Neural progenitor cell (in vitro differentiated cells): Measurements from ENCODE around the gene NPTXR. TPM values are rescaled to one million over a fixed set of nuclear protein-coding genes. Genes with fewer than 3 reads are reported as not detected.

ENCODE experiments used
- DNase-seq: peaks from one replicate; pipeline ENCODE4 v3.0.0-alpha.2; 2016; ENCODE audit warnings: low spot score
- H2AFZ ChIP-seq: fragments of 200-600 bp; sonication (generic); replicated peaks from 2 replicates; pipeline ENCODE4 v1.6.1; 2016; ENCODE audit warnings: antibody characterized with exemption
- H3F3A ChIP-seq: fragments of 200-600 bp; sonication (generic); 2 replicates; pipeline ENCODE4 v1.6.1; 2016; ENCODE audit warnings: antibody characterized with exemption, low read depth
- H3K27ac ChIP-seq: fragments of 200-600 bp; sonication (generic); 2 replicates; pipeline ENCODE4 v1.5.1; 2016; ENCODE audit warnings: mild to moderate bottlenecking
- H3K27me3 ChIP-seq: fragments of 200-600 bp; sonication (generic); 2 replicates; pipeline ENCODE4 v1.6.1; 2016; ENCODE audit warnings: mild to moderate bottlenecking, moderate library complexity
- H3K36me3 ChIP-seq: fragments of 200-600 bp; sonication (generic); 2 replicates; pipeline ENCODE4 v1.5.1; 2016
- H3K4me1 ChIP-seq: fragments of 200-600 bp; sonication (generic); 2 replicates; pipeline ENCODE4 v1.6.1; 2016; ENCODE audit warnings: mixed run types
- H3K4me2 ChIP-seq: fragments of 200-600 bp; sonication (generic); 2 replicates; pipeline ENCODE4 v1.6.1; 2016
- H3K4me3 ChIP-seq: fragments of 200-600 bp; sonication (generic); 2 replicates; pipeline ENCODE4 v1.5.1; 2016
- H3K79me2 ChIP-seq: fragments of 200-600 bp; sonication (generic); 2 replicates; pipeline ENCODE4 v1.6.1; 2016; ENCODE audit warnings: low read depth
- H3K9ac ChIP-seq: fragments of 200-600 bp; sonication (generic); 2 replicates; pipeline ENCODE4 v1.6.1; 2016
- H3K9me3 ChIP-seq: fragments of 200-600 bp; sonication (generic); 2 replicates; pipeline ENCODE4 v1.5.1; 2016; ENCODE audit warnings: low read depth
- H4K20me1 ChIP-seq: fragments of 200-600 bp; sonication (generic); 2 replicates; pipeline ENCODE4 v1.6.1; 2016; ENCODE audit warnings: low read depth
- H3K27ac Mint-ChIP-seq: 3 replicates; pipeline ENCODE4 v1.8.0; 2021; ENCODE audit warnings: mixed read lengths
- H3K27me3 Mint-ChIP-seq: 2 replicates; pipeline ENCODE4 v1.8.0; 2022; ENCODE audit warnings: low read depth, mild to moderate bottlenecking, inconsistent platforms, moderate library complexity, mixed read lengths; ENCODE audit not compliant: insufficient read depth
- H3K36me3 Mint-ChIP-seq: 3 replicates; pipeline ENCODE4 v1.8.0; 2021; ENCODE audit warnings: mixed read lengths
- H3K4me1 Mint-ChIP-seq: 3 replicates; pipeline ENCODE4 v1.8.0; 2021; ENCODE audit warnings: mixed read lengths
- H3K4me3 Mint-ChIP-seq: 3 replicates; pipeline ENCODE4 v1.8.0; 2021; ENCODE audit warnings: mild to moderate bottlenecking, moderate library complexity, mixed read lengths
- H3K9me3 Mint-ChIP-seq: 3 replicates; pipeline ENCODE4 v1.8.0; 2020; ENCODE audit warnings: mixed read lengths
- CTCF ChIP-seq: fragments of 200-600 bp; sonication (generic); IDR thresholded peaks from 2 replicates; pipeline ENCODE4 v1.5.1; 2017; ENCODE audit warnings: antibody characterized with exemption, mild to moderate bottlenecking
- EZH2 ChIP-seq: fragments of 200-600 bp; sonication (generic); IDR thresholded peaks from 2 replicates; pipeline ENCODE4 v1.6.1; 2017; ENCODE audit warnings: antibody characterized with exemption, mild to moderate bottlenecking, moderate library complexity
- EZH2phosphoT487 ChIP-seq: fragments of 200-600 bp; sonication (generic); IDR thresholded peaks from 2 replicates; pipeline ENCODE4 v1.6.1; 2017; ENCODE audit warnings: antibody characterized with exemption
- total RNA-seq: library from RNA; depleted of rRNA; stranded (reverse); fragments of >200 nt; gene quantifications from 2 replicates; pipeline ENCODE4 v1.2.3, GENCODE V29; 2015; ENCODE audit warnings: low replicate concordance

The NPTXR gene
- total RNA-seq, 1 donor from 2014 or later: 0.99 TPM

- Histone ChIP-seq H3K4me3 (no peak overlapping the region), H3K27me3 (peaks cover 10% of the 10 kb centered on the region), H3K27ac (no peak overlapping the region), H3F3A (no peaks in the 10 kb centered on the region), H3K79me2 (no peaks in the 10 kb centered on the region), H3K36me3 (no peaks in the 10 kb centered on the region), H3K9ac (no peak overlapping the region), H3K4me1 (no peaks in the 10 kb centered on the region), H3K9me3 (no peaks in the 10 kb centered on the region), H3K4me2 (no peak overlapping the region), H4K20me1 (no peaks in the 10 kb centered on the region), H2AFZ (no peak overlapping the region)
- Mint-ChIP-seq H3K27me3 (peaks cover 6% of the 10 kb centered on the region), H3K9me3 (no peaks in the 10 kb centered on the region), H3K4me3 (no peak overlapping the region), H3K36me3 (no peaks in the 10 kb centered on the region), H3K27ac (no peak overlapping the region), H3K4me1 (peaks cover 3% of the 10 kb centered on the region)
- TF ChIP-seq EZH2: no peak
- no peak for TF ChIP-seq CTCF
- TF ChIP-seq EZH2phosphoT487: no peak
- no peak for DNase-seq
These were observed 12.5 kb downstream of the NPTXR start for GRCh38 chr22:38831166-38831945.

- H3K4me2 ChIP-seq: no peak overlapping the region
- H4K20me1 ChIP-seq: no peaks in the 10 kb centered on the region
- H3K4me1 ChIP-seq: no peaks in the 10 kb centered on the region
- H3K27me3 ChIP-seq: peaks cover 4% of the 10 kb centered on the region
- Mint-ChIP-seq H3K4me1 (peaks cover 3% of the 10 kb centered on the region), H3K4me3 (no peak overlapping the region), H3K9me3 (no peaks in the 10 kb centered on the region), H3K36me3 (no peaks in the 10 kb centered on the region), H3K27ac (no peak overlapping the region), H3K27me3 (peaks cover 6% of the 10 kb centered on the region)
- no peaks in the 10 kb centered on the region for H3K36me3 ChIP-seq
- H3K4me3 ChIP-seq: no peak overlapping the region
- TF ChIP-seq EZH2phosphoT487 (no peak), CTCF (no peak), EZH2 (no peak)
- no peaks in the 10 kb centered on the region for H3K9me3 ChIP-seq
- DNase-seq: no peak
- H2AFZ ChIP-seq: no peak overlapping the region
- H3K9ac ChIP-seq: no peak overlapping the region
- no peak overlapping the region for H3K27ac ChIP-seq
- no peaks in the 10 kb centered on the region for H3F3A ChIP-seq
- no peaks in the 10 kb centered on the region for H3K79me2 ChIP-seq
These were observed 13.1 kb downstream of the NPTXR start for GRCh38 chr22:38830845-38831108.

DNA sequence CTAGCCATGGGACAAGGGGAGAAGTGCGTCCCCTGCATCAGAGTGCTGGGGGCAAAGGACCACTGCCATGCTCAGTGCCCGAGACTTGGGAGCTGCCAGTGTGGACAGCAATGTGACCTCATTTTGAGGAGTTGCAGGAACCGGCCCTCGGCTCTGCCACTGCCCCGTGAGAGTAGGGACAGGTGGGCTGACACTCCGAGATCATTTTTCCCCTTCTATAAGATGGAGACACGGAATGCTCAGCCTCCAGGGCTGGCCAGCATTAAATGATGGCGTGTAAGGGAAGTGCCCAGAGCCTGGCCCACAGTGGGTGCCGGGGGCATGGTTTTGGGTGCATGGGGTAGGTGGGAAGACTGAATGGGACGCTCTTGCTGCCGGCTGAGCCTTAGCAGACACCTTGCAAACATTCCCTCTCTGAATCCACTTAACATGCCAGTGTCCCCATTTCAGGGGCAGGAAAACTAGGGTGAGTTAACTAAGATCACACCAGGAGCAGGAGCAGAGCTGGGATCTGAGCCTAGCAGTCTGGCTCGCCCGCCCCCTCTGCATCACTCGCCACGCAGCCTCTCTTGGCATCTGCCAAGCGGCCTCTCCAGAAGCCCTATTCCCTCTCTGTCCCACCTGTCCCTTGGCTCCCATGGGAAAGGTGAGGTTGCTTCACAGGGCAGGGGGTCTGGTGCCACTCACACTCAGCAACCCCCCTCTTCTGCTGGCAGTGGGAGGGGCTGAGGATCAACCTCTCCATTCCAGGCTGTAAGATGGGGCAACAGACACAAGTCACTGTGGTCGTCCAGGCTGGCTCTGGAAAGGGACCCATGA, 13.6 kb downstream of the NPTXR start:
- Mint-ChIP-seq H3K4me3 (no peak overlapping the region), H3K27me3 (peaks cover 6% of the 10 kb centered on the region), H3K36me3 (no peaks in the 10 kb centered on the region), H3K9me3 (no peaks in the 10 kb centered on the region), H3K4me1 (peaks cover 3% of the 10 kb centered on the region), H3K27ac (no peak overlapping the region)
- Histone ChIP-seq H3K4me3 (no peak overlapping the region), H3K36me3 (no peaks in the 10 kb centered on the region), H3K9ac (no peak overlapping the region), H3K4me1 (no peaks in the 10 kb centered on the region), H3K9me3 (no peaks in the 10 kb centered on the region), H3K79me2 (no peaks in the 10 kb centered on the region), H3K27me3 (no peaks in the 10 kb centered on the region), H4K20me1 (no peaks in the 10 kb centered on the region), H3K4me2 (no peak overlapping the region), H3K27ac (no peak overlapping the region), H2AFZ (no peak overlapping the region), H3F3A (no peaks in the 10 kb centered on the region)
- DNase-seq: no peak
- no peak for TF ChIP-seq EZH2
- TF ChIP-seq EZH2phosphoT487: no peak
- TF ChIP-seq CTCF: no peak
